HG03439 (cell line): ENCODE results near the gene NXPH4.

Source experiments
- ATAC-seq: cut with Tn5 transposase; IDR thresholded peaks from one replicate; pipeline ENCODE4 v1.9.1; 2021; ENCODE audit warnings: mild to moderate bottlenecking, moderate library complexity; ENCODE audit not compliant: unreplicated experiment

Gene NXPH4

DNA sequence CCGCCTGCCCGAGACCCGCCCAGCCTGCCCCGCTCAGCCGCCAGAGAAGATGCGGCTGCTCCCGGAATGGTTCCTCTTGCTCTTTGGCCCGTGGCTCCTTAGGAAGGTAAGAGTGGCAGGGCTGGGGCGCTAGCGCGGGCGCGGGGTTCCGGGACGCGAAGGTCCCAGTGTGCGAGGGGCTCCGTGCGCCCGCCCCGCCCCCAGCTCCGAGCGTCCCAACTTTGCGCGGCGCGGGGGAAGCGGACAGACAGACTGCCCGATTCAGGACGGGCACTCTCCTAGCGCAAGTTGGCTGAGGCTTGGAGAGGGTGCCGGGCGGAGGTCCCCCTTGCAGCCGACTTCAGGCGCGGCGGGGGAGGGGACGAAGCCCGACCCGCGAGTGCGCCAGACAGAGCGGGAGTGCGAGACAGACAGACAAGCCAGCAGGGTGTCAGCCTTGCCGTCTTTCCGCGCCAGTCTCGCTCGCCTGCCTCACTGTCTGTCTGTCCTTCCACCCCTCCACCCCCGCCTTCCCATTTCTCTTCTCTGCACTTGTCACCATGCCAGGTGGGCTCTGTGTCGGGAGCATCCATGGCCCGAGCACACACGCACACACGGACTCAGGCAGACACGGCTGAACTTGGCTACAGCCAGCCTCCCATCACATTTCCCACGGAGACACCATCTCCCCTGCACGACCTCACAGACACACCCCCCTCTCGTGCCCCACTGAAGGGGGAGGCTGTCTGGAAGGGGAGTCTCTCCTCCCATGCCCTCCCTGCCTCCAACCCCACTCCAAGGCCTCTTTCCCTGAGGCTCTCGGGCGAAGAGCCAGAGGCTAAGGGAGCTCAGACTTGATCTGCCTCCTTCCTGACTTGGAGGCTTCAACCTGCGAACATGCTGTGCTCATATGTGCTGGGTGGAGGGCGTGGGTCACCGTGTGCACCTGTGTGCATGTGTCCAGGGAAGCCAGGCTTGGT is 606 bp downstream of the NXPH4 start:
- no peak for ATAC-seq

DNA sequence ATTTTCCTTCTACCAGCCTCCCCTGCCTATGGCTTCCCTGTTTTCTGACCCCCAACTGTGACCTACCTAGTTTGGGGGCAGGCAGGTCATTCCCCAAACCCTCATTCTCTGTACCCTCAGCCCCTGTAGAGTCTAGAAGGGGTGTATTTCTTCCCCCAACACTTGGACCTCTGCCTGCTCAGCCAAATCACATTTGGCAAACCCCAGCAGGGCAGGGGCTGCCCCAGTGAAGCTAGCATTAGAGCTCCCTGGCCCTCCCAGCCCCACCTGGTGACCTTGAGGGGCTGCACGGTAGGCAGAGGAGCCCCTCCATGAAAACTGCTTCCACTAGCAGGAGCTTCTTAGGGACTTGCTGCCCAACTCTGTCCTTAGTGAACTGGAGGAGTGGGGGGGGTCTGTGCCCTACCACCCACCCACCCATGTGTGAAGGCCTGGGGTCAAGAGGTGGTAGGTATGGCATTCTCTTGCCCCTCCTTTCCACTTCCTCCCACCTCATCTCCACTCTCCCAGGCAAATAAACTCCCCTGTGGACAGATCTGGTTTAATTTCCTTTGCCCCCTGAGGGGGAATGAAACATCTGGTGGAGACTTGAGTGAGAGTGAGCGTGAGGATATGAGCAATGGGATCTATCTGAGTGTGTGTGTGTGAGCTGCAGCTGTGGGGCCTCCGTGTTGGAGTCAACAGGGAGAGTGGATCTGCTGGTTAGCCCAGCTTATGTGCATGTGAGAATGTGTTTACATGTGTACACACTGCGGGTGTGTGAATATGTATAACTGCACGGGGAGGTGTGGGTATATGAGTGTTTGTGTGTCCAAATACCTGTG is 1.6 kb downstream of the NXPH4 start:
- no peak for ATAC-seq

DNA sequence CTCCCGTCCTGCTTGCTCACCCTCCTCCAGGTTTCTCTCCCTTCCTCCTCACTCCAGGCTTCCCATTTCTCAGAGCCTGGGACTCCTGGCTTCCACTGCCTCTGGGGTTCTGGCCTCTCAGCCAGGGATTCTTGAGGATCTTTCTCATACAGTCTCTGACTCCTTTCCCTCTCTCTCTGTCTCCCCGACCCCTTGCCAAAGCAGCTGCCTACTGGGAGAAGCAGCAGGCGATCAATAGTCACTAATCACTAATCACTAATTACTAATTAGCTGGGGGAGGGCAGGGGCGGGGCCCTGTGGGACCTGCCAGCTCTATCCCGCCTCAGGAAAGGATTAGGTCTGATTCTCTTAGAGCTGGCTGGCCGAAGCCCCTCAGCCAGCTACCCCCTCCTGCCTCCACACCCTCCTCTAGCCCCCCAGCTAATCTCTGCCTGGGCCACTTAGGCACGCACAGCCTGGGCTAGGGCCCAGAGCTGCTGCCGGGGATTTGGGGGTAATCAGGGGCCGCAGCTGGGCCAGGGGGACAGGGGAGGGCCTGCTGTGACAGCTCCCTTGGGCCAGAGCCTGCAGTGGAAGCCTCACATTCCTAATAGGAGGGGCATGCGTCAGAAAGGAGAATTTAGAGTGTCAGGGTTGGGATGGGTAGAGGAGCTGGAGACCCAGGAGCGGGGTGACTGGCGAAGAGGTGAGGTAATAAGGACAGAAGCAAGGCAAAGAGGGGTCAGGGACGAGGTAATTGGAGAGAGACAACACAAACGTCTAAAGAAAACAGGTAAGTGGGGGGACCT is 2.8 kb downstream of the NXPH4 start:
- no peak for ATAC-seq

DNA sequence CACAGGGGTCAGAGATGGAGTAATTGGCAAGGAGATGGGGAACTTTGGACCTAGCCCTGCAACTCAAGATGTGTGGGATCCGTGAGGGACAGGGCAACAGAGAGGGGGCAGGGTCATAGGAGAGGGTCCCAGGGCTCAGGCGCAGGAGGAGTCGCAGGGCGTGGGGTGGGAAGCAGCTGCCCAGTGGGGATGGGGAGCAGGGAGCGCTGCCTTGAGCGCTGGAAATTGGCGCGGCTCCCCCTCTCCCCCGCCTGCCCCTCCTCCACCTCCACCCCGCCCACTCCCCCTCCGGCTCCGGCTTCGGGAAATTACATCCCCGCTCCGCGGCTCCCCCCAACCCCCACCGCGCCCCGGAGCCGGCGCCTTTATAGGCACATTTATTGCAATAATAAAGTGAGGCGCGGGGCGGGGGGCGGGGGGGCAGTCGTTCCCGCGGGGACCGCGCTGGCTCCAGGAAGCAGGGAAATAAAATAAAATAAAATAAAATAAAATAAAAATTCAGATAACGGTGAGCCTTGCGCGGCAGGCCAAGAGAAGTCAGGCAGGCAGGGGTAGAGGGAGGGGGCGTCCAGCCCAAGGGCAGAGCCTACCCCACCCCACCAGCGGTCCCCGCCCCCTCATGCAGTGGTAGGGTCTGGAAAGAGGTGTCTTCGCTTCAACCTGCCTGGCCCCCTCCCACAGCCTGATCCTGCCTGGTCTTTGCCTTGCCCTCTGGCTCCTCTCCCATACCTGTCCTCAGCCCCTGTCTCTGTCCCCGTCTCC is 3.6 kb downstream of the NXPH4 start:
- ATAC-seq: no peak

DNA sequence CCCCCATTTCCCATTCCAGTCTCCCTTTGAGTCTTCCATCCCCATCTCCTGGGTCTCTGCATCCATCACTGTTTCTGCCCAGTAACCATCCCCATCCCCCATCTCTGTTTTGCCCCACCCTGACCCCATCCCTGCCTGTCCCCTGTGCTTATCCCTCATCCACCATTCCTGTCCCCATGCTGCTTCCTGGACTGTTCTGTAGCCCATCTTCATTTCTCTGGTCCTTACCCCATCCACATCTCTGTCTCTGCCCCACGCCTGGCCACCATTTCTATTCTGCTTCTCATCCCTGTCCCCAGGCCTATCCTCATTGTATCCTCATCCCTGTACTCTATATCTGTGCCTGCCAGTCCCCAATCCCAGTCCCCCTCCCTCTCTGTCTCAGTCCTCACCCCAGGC is 4.2 kb downstream of the NXPH4 start:
- no peak for ATAC-seq

DNA sequence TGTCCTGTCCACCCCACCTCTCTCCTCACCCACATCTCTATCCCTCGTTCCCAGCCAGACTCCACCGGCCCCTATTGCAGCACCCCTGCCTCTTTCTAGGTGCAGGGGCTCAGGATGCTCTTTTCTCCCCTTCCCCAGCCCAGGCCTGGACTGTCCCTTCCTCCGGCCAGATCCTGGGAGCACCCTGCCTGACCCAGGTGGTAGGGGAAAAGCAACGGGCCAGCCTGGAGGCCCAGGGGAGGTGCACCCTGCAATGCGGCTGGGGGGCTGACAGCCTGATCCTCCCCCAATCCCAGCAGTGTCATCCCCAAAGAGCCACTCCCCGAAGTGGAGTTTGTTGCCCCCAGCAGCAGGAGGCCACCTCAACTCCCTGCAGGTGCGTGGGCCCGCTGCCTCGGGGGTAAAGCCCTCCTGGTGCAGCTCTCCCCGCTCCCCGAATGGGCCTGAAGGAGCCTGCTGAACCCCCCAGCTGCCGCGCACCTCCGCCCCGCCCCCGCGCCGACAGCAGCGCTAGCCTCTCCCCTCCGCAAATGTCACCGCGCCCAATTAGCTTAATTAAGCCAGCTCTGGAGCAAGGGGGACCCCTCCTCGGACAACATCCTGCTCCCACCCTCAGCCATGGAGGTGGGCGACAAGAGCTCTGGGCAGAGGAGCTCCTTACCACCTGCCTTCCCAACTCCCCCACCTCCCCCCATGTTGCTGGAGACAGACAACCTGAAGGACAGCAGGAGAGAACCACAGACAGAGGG is 4.7 kb downstream of the NXPH4 start:
- no peak for ATAC-seq

DNA sequence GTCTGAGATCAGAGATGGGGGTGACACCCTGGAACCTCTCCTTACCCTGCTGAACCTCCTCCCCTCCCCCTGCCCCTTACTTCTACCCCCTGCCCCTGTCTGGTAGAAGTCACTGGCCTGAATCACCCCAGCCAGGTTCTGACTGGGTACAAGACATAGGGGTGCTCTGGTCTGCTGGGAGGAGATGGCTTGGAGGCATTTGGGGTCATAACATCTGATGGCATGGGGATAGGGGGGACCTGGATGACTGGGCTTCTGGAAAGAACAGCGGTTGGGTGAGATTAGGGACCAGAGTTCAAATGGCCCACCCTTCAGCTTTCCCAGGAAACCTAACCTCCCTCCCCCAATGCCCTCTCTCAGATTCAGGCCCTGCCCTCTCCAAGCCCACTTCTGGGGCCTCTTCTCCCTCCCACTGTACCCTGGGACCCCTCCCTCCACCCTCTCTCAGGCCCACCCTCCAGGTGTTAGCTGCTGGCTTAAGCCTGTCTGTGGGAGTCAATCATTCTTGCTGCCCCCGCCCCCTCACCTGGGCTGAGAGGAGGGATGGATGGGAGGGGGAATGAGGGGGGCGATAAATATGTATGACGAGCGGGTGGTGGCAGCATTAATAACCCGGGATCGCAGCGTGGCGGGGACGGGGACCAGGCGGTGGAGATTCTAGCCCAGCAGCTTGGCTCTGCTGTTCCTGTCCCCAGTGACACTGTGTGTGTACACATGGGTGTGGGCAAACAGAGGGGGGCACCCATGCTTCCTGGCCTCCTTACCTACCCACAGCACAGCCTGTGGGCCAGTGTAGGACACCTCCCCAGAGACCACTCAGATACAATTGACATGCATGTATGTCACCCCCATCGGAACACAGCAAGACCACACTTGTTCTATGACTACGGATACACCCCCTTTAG is 5.9 kb downstream of the NXPH4 start:
- no peak for ATAC-seq

DNA sequence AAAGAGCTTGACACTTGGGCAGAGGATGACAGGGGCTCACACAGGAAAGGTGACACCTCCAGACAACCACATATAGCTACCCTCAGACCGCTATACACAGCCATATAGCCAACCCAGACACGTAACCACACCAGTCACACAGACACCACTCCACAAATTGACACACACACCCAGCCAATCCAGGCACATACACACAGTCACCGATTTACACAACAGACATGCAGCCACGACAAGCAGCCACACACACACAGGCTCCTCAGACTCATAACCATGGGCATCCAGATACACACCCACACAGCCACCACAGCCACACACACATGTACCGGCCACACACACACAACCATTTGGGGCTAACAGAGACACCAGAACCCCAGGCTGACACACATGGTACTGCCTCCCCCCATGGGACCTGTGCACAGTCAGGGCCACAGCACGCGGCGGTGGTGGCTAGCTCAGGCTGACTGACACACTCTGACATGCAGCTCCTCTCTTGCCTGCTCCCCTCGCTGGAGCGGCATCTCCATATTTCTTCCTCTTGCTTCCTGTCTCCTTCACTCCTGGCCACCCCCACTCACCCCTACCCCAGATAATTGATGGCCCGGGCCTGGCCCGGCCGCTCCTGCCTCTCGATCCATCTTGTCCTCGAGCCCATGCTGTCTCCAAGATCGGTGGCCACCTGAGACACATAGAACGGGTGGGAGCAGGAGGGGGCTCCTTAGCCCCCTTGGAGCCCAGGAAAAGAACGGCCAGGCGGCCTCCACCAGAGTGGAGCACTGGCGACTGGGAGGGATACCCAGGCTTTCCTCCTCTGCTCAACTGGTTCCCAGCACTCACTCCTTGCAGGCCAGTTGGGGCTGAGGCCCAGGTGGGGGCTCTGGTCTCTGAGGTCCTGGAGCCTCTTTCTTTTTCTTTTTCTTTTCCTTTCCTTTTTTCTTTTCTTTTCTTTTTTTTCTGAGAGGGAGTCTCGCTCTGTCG is 6.9 kb downstream of the NXPH4 start:
- ATAC-seq: no peak

DNA sequence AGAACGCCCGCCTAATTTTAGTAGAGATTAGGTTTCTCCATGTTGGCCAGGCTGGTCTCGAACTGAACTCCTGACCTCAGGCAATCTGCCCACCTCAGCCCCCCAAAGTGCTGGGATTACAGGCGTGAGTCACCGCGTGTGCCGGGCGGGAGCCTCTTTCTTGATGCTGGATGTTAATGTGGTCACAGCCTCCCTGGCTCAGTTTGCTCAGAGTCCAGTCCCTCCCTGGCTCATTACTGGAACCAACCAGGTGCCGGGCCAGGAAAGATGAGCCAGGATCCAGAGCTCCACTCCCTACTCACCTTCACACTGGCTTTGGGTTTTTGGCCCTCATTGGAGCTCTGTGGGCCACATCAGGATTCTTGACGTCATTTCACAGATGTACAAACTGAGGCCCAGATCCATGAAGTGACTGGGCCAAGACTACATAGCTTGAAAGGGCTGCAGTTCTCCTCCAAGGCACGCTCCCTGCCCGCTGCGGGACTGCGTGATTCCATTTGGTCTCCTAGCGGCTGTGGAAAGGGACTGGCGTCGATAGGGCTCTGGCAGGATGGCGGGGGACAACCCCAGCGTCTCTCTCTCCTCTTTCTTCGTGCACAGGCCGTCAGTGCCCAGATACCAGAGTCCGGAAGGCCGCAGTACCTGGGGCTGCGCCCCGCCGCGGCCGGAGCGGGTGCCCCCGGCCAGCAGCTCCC is 7.8 kb downstream of the NXPH4 start:
- no peak for ATAC-seq

DNA sequence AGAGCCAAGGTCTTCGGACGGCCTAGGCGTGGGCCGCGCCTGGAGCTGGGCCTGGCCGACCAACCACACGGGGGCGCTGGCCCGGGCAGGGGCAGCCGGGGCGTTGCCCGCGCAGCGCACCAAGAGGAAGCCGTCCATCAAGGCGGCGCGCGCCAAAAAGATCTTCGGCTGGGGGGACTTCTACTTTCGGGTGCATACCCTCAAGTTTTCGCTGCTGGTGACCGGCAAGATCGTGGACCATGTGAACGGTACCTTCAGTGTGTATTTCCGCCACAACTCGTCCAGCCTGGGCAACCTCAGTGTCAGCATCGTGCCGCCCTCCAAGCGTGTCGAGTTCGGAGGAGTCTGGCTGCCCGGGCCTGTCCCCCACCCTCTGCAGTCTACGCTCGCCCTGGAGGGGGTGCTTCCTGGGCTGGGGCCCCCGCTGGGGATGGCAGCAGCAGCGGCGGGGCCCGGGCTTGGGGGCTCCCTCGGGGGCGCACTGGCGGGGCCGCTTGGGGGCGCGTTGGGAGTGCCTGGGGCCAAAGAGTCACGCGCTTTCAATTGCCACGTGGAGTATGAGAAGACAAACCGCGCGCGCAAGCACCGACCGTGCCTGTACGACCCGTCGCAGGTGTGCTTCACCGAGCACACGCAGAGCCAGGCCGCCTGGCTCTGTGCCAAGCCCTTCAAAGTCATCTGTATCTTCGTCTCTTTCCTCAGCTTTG is 8.5 kb downstream of the NXPH4 start:
- no peak for ATAC-seq

DNA sequence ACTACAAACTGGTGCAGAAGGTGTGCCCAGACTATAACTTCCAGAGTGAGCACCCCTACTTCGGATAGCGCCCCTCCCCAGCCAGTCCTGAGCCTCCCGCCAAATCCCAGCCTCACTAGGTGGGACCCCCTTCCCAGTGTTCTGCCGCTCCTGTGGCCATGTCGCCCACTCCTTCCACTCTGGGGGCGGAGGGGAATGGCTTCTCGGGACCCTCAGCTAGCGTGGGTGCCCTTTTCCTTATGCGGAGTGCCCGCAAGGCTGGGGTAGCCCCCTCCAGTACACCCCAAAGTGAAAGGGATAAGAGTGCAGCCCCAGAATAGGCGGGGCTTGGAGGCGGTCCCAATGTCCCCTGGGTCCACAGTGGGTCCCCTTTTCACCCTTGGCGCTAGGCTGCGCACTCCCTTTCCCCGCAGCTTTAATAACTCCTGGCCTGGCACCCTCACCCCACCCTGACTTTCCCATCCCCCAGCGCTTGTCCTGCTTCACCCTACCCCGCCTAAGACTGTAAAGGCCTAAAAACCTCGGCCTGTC is 9.2 kb downstream of the NXPH4 start:
- no peak for ATAC-seq

DNA sequence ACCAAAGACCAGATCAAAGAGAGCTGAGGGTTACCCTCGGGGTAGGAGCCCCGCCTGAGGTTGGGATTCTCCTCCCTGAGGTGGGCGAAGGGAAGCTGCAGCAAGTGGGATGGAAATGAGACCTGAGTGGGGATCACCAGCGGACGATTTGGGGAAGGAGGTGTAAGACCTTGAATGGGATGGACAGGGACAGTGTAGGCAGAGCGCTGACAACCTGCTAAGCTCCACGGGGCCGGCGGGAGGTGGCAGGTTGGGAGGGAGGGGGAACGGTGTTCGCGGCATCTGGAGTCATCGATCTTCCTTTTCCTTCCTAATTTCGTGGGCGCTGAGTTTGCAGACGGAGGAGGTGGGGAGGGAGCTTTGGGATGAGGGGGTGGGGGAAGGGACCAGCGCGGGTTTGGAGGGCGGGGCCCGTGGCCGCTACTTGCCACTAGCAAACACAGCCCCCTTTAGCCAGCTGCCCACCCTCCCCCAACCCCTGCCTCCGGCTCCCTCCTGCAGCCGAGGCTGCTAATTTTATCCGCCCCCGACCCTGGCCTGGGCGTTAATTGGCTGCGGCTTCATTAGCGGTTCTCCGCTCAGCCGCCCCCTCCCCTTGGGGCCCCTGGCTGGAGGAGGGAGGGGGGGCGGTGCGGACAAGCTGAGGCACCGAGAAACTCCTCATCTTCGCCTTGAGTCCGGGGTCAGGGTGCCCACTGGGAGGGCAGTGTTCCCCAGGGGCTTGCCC is 10.2 kb downstream of the NXPH4 start:
- no peak for ATAC-seq

DNA sequence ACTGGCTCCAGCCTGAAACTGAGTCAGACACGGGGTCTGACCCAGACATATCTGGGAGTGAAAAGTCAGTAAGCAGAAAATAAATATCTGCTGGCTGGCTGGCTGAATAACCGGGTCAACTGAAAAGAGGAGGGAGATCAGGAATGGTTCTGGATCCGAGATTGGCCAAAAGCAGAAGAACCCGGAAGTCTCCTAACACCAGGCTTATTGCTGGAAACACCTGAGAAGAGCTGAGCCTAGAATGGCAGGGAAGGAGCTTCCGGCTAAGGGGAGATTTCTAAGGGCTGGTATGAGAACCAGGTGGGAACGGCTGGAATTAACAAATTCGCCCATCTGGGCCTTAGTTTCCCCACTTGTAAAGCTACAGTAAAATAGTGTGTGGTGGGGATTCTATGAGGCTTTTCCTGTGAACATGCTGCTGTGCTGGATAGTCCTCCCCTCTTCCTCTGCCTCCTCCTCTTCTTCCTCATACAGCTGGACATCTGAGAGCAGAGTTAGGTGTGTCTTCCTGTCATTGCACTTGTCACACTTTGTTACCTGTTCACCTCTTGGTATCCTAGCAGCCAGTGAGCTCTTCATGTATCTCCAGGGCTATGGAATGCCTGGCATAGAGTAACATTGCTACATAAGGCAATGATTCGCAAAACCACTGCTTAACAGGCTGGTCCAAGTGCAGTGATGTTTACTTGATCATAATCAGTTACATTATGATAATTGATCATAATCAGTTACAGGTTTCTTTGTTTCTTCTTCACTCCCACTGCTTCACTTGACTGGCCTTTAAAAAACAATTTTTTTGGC is 10.9 kb downstream of the NXPH4 start:
- ATAC-seq: no peak

DNA sequence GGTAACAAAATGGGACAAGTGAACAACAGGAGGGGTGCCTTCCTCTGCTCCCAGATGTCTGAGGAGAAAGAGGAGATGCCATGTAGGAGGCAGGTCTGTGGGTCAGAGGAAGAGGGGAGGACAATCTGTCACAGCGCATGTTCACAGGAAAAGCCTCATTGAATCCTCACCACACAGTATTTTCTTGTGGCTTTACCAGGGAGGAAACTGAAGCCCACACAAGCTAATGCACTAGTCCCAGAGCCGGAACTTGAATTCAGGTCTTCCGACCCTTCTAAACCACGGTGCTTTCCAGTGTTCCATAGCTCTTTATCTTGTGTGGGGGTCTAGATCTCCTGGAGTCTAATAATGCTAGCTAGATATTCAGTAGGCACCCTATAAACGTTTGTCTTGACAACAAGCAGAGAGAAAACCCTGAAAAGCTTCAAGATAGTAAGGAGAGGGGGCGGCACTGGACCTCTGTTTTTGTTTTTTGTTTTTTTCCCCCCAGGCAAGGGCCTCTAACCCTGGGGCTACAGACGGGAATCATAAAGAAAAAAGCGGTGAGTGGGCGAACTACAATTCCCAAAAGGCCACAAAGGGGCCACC is 12.5 kb downstream of the NXPH4 start:
- ATAC-seq: no peak
